ENCODE data around the gene EML5.

The EML5 gene

DNA sequence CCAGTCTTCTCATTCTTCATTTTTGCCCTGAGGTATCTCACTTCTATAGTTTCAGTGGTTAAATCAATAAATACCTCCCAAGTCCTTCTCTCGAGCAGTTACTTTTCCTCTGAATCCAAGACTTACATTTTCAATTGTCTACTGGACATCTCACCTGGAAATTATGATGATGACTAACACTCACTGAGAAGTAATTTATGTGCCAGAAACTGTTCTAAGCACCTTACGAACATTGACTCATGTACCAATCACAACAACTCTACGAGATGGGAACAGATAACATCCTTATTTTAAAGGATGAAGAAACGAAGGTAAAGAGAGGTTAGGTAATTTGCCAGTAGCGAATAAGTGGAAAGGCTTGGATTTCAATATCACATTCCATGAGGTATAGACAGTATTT, 94.1 kb downstream of the EML5 start:
- DNase-seq = no peak

DNA sequence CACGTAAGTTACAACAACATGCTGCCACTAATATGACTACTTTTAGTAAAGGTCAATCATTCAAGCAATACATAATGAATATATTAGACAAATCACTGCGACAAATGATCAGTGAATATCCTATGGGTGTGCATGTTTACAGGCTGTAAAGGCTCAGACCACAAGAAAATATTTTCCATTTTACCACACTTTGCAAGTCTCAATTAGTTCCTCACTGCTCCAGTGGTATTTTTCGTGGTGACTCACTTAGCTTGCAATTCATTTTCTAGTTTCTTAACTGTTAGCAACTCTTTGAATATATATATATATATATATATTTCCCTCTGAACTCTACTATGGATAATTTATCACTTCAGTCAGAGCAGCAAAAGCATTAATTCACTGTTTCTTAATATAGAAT, 96.9 kb downstream of the EML5 start:
- DNase-seq = no peak

DNA sequence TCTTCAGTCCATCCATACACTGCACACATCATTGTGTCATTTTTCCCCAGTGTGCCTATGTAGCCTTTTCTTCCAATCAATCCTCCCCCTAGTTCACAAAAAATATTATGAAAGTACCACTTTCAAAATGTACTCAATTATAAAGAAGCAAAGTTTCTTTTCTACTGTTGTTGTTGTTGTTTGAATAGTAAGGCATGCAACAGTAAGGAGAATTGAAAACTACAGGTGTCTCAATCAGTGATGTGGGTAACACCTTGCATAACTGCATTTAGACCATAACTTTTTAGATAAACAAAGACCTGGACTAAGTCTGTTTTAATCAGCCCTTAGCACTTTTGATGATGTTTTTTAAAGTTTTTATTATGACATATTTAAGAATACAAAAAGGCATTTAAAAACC, 104.4 kb downstream of the EML5 start:
- no peak for DNase-seq

- DNase-seq = no peak
Observed at GRCh38 chr14:88683119-88683518, 109.6 kb downstream of the EML5 start.

DNA sequence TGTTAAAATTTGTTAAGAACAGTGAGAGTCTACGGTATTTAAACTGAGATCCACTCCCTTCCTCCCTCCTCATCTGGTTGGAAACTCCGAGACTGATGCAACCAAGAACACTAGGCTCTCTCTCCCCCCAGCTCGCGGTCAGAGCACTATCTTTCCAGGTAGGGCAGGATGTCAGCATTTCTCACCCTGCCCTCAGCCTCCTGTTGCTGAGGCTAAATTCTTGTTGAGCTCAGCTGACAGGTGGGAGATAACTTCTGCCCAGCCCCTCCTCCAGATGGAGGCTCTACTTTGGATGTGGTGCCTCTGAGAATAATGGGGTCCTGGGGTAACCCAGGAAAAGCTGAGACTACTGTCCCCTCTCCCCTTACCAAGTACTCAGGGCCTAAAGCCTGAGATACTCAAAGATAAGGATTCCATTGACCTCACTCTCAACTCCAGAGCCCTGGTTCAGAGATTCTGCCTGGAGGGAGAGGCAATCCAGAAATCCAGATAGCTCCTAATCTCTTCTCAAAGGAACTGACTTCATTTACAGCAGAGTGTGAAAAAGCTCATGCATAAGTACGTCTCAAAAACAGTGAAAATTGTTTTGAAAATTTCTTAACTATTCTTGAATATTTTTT, 110.1 kb downstream of the EML5 start:
- no peak for DNase-seq

- no peak for DNase-seq
Observed at GRCh38 chr14:88681755-88682494, 110.8 kb downstream of the EML5 start.

GRCh38 chr14:88669346-88669745, 123.4 kb downstream of the EML5 start:
- no peak for DNase-seq

- DNase-seq = no peak
Observed at GRCh38 chr14:88668448-88669116, 124.2 kb downstream of the EML5 start.

DNA sequence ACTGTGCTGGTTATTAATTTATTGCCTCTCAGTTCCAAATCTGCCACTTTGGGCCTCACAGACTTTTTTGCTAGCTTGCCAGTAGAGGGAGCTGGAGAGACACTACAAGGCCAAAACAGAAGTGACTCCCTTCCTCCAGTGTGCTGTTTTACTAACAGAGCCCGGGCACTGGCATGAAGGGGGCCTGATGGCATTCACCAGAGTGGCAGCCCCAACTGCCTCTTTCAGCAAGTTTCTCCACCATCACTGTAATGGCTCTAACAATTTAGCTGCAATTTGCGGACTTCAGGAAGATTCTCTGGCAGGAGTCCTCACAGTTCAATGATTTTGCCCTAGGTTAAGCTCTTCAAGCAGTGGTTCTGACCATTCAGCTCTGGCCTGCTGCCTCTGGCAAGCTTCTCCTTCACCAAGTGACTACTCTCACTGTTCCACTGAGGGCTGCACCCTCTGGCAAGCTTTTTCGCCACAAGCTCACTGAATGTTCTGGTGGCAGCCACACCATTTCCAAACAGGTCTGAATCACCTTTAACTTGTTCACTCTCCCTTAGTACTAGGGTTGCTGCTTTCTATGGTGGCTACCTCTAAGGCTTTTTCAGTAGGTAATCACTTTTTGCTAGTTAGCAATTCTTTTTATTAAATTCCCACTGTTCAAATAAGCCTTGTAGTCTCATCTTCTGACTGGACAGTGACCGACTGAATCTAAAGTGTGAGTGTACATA, 125.0 kb downstream of the EML5 start:
- peak; percentile 6 for DNase-seq

DNA sequence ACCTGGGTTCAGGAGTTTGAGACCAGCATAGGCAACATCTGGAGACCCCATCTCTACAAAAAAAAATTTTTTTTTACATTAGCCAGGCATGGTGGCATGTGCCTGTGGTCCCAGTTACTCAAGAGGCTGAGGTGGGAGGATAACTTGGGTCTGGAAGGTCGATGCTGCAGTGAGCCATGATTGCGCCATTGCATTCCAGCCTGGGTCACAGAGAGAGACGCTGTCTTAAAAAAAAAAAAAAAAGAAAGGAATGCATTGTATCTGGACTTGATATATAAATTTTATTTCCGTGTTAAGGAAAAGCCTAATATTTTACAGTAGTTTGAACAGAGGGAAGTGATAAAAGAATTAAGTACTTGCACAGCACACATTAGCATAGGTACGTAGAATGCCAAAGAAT, 132.7 kb downstream of the EML5 start:
- no peak for DNase-seq

DNA sequence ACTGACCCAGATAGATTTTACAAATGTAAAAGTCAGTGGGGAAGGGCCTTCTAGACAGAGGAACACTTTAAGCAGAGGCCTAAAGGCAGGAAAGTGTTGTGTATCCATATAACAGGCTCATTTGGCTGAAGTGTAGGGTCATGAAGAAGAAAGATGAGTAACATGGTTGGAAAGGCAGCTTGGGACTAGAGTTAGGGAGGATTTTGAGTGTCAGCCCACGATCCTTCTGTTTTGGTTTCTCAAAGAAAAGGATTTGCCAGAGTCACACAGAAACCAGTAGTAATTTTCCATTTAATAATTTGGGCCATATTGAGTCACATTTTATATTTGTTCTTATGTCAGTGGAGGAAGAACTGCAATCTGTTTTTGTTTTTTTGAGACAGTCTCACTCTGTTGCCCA, 153.5 kb downstream of the EML5 start:
- DNase-seq = no peak

DNA sequence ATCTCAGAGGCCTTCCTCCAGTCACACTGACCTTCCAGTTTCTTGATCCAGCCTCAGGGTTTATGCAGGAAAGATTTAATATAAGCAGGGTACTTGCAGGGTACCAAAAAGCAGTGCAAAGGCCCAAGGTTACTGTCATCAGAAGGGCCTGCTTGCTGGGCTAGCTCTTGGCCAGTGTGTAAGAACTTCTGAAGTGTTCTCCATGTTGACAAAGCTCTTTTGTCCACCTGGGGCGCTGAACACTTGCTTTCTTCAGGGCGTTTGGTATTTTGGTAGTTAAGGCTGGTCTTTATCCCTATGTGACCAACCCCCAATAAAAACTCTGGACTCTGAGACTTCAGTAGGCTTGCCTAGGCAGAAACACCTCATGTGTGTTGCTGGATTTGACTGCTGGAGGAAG, 160.2 kb downstream of the EML5 start:
- no peak for DNase-seq

- DNase-seq = no peak
Observed at GRCh38 chr14:88631091-88631490, 161.7 kb downstream of the EML5 start.

GRCh38 chr14:88630565-88630964, 162.2 kb downstream of the EML5 start:
- DNase-seq = no peak

- no peak for DNase-seq
Observed at GRCh38 chr14:88628462-88628861, 164.3 kb downstream of the EML5 start.

GRCh38 chr14:88628033-88628432, 164.7 kb downstream of the EML5 start:
- no peak for DNase-seq

DNA sequence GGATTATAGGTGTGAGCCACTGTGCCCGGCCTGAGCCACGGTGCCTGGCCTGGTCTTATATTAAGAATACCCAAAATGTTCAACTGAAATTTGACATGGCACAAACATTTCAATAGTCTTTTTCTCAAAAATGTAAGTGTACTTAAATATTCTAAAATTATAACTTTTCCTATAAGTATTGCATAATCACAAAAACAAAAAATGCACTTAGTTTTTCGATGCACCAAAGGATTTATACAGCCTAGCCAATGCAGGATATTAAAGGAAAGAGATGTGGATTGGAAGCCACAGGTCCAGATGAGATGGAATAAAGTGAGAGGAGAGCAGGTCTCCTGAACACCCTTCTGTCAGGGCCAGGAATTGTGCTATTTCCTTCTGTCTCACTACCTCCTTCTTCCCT, 167.1 kb downstream of the EML5 start:
- no peak for DNase-seq

- no peak for DNase-seq
Observed at GRCh38 chr14:88621100-88621499, 171.7 kb downstream of the EML5 start.

DNA sequence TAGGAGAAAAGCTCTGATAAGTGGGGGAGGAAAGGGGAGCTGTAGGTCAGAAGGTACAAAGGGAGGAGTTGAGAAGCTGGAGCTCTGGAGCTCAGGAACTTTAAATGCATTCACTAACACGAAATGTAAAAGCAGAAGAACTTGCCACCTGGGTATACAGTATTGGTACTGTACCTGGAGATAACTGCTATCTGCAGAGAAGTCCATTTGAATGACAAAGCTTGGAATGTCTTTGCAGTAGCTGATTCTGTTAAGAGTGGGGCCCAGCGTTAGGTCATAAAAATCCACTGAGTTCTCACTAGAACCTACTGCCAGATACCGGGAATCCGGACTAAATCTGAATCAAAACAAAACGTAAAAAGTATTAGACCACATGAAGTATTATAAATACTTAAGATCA, 174.3 kb downstream of the EML5 start:
- DNase-seq = no peak

- no peak for DNase-seq
Observed at GRCh38 chr14:88617479-88617878, 175.3 kb downstream of the EML5 start.

GRCh38 chr14:88616697-88617096, 176.1 kb downstream of the EML5 start:
- DNase-seq = no peak

DNA sequence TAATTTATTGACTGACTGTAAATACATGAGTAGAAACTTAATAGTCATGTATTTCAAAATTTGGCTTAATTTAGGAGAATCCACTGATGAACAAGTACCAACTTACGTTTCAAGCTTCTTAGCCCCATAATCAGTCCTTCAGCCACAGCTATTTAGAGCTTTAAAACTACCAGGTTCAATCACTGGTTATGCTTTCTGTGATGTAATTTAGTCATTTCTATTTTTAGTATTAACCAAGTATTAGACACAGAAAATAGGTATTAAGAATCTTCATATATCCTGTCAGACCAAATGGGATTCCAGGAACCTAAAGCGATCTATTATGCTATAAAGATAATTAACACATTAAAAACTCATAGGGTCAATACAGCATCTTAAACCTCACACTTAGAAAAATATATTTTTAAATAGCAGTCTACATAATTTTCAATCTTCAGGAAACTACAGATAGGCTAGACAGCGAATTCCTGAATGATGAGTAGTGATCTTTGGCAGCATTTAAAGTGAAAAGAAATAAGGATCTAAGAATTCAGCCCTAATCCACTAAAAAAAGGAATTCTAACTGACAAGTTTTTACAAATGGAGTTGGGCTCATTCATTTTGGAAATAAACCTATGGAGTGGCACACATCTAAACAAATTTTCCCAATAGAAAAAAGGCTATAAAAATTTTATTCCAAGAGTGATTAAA, 178.4 kb downstream of the EML5 start:
- DNase-seq = no peak

- no peak for DNase-seq
Observed at GRCh38 chr14:88613552-88614010, 179.2 kb downstream of the EML5 start.

Measured in stimulated activated naive CD4-positive, alpha-beta T cell treated with Interleukin-2 at 50 U/mL for 16 hours (primary cell).